HG03159 (cell line): ENCODE results near the gene HIVEP3.

Experiments
- ATAC-seq: cut with Tn5 transposase; IDR thresholded peaks from one replicate; pipeline ENCODE4 v1.9.1; 2021; ENCODE audit warnings: mild to moderate bottlenecking, moderate library complexity; ENCODE audit not compliant: unreplicated experiment

HIVEP3 gene

DNA sequence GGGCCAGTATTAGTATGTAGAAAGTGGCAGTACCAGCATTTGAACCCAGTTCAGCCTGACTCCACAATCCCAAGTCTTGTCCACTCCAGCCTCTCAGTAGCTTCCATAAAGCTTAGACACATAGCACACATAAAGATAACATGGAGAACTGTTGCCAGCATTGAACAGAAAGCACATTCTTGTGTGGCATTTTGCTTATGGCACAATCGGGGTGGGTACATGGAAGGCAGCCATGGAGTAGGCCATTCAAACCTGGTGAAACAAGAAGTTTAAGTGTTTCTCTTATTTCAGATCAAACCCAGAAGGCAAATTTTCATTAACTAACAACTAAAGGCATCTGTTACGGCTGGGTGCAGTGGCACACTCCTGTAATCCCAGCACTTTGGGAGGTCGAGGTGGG is 102.7 kb downstream of the HIVEP3 start:
- ATAC-seq, result no peak

DNA sequence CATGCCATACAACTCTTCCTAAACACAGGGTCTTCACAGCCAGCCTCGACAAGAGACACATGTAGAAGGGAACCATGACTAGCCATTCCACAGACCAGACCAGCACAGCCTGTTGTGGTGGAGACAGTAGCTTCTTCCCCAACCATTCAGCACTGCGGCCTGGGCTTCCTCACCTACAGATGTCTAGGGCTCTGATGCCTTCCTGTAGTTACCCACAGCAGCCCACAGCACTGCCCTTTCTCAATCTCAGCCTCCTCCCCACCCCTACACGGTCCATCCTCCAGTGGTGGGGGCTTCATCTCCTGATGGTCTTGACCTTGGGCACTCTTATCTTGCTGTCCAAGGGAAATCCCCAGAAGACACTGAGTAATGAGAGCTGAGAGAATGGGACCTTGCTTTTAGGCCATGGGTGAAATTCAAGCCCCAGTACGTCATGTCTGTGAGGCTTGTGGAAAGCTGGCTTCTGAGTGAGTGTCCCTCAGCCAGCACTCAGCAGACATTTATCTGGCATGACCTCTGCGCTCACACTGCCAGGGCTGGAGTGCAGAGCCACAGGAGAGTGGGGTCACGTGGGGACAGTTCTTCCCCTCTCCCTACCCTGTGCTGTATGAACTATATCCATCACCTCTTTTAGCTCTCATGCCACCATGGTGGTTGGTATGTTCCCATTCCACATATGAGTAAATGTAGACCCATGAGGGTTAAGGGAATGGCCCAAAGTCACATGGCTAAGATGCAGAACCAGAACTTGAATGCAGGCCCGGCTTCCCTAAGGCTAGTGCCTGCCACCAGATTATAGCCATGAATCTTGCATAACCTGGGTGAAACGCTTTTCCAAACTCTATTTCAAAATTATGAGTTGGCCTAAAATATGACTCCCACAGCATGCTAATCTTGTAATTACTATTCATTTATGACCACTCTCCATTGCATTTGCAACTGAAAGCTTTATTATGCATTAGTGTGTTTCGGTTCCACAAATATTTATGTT is 104.7 kb downstream of the HIVEP3 start:
- no peak for ATAC-seq

GRCh38 chr1:41813226-41813625 is 105.5 kb downstream of the HIVEP3 start:
- ATAC-seq, result no peak

DNA sequence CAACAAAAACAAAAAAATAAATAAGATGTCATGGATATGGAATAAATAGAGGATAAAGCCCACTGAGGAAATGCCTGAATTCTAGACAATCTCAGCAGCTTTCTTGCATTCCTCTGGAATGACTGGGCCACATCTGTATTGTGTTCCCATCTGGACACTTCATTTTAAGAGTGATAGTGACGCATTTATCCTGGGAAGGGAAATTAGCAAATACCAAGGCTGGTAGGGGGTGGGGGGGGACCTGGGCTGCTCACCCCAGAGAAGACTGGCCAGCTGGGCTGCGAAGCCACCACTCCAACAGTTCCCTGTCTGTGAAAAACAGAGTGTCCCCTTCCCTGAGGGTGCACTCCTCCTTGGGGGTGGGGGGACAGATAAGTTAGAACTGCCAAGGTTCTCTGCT is 106.3 kb downstream of the HIVEP3 start:
- ATAC-seq, result no peak

- ATAC-seq, result no peak
Observed at GRCh38 chr1:41812051-41812450, 106.7 kb downstream of the HIVEP3 start.

DNA sequence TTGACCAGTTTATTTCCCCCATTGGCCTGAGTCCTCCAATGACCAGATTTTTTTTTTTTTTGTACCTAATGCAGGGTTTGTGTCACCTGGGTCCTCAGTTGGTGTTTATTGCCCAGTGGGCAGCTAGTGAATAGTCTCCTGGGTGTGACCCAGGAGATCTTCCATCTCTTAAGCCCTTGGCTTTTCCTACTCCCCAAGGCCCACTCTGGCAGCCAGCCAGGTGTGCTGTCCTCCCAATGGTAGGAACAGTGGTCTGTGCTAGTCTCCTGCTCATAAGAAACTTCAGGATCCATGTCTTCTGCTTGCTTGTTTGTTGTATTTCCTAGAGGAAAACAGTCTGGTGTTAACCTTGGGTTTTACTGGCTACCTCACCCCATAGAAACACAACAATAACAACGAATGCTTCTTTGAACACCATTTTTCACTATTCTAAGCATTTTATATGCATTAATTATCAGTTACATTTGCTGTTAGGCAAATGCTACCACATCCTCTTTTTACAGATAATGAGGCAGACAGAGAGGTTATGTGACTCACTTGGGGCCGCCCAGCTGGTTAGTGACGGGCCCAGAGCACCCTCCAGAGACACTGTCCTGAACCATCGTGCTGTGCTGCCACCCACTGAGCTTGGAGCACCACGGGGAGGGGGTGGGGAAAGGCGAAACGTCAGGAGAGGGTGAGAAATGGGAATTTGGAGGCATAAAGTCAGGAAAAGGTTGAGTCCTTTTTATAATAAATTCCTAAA is 107.5 kb downstream of the HIVEP3 start:
- ATAC-seq, result no peak

DNA sequence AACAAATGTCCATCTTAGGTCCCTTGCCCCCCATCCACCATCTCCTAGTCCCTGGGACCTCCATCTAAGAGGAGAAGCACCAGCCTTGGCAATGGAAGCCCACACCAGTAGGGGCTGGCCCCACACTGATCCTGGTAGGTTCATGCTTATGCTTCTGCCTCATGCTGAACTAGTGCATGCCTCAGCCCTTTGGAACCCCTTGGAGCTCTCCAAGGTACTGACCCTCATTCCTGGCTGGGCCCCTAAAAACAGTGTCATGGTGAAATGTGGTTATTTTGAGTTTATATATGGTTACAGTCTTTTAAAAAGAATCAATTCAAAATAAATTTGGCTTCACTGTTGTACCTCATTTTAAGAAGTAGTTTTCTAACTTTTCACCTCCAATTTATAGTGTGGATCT is 108.3 kb downstream of the HIVEP3 start:
- no peak for ATAC-seq

- ATAC-seq, result no peak
Observed at GRCh38 chr1:41809692-41810091, 109.0 kb downstream of the HIVEP3 start.

DNA sequence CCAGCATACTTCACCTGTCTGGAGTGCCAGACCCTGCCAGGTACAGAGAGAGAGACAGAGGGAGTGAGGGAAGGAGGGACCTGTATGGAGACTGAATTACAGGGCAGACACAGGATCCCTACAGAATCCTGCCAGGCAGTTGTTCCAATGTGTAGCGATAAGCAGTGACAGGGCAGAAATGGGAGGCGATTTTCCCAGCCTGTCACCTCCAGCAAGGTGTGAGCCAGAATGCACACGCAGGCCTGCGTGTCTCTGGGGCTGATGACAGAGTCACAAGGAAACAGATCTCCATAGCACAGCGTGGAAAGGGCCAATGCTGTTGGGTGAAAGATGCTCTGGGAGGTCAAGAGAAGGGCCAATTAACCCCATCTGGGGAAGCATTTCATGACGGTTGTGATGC is 111.3 kb downstream of the HIVEP3 start:
- ATAC-seq, result no peak

- ATAC-seq, result no peak
Observed at GRCh38 chr1:41806472-41807155, 112.1 kb downstream of the HIVEP3 start.

- no peak for ATAC-seq
Observed at GRCh38 chr1:41805771-41806471, 112.8 kb downstream of the HIVEP3 start.

DNA sequence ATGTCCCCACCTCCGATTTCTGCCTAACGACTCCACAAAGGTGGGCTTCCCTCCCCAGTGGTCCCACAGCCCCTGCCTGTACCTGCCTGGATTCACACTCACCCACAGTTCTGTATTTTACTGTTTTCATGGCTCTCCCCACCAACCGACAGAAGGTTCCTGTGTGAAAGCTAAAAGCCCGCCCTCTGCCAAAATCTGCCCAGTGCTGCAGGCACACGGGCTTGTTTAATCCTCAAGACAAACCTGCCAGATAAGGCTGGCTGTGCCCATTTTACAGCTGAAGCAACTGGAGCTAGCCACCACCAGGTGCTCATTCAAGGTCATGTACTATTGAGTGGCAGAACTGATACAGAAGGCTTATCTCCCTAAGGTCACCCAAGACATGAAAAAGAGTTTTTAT is 114.5 kb downstream of the HIVEP3 start:
- ATAC-seq, result no peak

DNA sequence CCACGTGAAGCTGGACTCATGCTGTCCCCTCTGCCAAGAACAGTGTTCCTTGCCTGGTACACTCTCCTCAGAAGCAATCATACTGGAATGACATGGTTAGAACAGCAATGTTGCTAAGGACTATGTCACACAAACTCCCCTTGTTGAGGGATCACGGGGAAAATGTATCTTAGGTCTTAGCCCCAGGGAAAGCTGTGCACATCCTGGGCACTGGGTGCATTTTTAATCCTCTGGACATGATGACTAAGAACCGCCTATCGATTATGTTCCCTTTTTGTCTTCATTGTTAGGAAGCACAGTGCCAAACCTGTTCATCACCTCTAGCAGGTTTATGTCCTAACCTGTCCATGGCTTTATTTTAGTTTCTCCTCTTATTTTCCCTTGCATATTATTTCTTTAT is 115.1 kb downstream of the HIVEP3 start:
- ATAC-seq, result no peak

DNA sequence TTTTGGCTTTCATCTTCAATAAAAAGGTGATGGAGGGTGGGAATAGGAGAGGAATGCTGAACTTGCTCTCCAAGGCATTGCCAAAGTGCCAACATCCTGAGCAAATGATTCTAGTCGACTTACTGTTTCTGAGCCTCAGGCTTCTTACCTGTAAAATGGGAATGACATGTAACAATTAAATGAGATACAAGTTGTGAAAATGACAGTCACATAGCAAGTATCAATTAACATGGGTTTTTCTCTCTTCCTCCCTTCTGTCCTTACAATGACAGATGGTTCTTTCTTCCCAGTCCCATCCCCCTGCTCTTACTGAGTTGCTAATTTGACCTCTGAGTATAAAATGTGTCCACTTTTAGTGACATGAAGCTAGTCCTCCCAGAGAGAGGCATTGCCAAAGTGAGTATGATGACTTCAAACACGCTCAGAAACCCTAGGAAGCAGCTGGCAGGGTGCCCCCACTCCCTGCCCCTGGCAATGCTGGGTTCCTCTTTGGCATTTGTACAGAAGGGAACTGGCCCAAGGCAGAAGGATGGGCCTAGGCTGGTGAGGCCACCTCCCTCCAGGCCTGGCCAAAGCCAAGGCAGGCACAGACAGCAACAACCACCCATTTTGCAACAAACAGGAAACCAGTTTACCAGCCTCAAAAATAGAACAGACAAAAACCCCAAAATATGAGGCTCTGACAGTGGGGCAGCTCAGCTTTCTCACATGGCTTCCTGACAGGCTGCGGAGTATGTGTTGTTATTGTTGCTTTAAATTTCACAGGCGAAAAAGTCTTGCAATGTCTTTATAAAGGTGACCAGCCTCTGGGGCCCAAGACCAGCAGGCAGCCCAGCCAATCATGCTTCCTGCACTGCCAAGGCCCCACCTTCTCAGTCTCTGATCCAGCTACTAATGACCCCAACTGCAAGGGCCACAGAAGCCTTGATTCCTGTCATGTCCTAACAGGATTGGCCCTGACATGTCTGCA is 115.9 kb downstream of the HIVEP3 start:
- ATAC-seq, result peak; percentile 37

- ATAC-seq, result peak; percentile 53
Observed at GRCh38 chr1:41800311-41800829, 118.4 kb downstream of the HIVEP3 start.

- ATAC-seq, result no peak
Observed at GRCh38 chr1:41799723-41800122, 119.0 kb downstream of the HIVEP3 start.

- no peak for ATAC-seq
Observed at GRCh38 chr1:41799205-41799604, 119.5 kb downstream of the HIVEP3 start.

DNA sequence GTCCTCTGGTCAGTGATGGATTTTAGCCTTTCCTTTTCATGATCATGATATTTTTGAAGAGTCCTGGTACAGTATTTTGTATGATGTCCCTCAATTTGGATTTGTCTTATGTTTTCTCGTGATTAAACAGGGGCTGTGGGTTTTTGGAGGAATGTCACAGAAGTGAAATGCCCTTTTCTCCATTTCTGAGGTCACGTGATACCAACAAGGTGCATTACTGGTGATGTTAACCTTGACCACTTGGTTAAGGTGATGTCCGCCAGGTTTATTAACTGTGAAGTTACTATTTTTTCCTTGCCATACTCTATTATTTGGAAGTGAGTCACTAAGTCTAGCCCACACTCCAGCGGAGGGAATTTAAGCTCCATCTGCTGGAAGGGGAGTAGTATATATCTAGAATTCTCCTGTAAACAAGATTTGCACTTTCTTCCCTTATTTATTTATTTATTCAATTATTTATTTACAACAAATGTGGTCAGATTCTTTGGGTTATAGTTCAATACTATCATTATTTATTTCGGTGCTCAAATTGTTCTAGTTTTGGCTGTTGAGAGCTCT is 123.4 kb downstream of the HIVEP3 start:
- ATAC-seq, result no peak

GRCh38 chr1:41794031-41794430 is 124.7 kb downstream of the HIVEP3 start:
- ATAC-seq, result no peak
